Measurements from ENCODE around the gene CAMK2D.

DNA sequence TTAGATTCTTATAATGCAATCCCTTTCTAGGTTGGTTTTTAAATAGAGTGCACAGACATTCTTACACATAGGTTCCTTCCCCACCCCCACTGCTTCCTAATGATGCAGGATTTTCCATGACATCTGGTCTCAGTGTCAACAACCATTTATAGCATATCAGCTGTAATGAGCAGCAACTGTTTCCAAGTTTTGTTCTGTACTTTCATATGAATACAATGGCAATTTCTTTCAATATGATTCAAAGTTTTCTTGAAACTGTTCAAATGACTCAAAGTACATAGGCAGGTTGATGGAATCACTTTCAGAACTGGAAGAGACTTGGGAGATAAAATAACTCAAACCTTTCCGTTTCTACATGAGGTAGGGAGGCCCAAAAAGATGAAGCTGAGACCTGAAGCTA lies 220.7 kb downstream of the CAMK2D start:
- TF ChIP-seq POLR2A (IDR thresholded peaks at IDR 0.05) (no peak), EP300 (IDR thresholded peaks at IDR 0.05) (peak in 1 of 4 donors; percentile 47)
- TF ChIP-seq, protein P1, sequence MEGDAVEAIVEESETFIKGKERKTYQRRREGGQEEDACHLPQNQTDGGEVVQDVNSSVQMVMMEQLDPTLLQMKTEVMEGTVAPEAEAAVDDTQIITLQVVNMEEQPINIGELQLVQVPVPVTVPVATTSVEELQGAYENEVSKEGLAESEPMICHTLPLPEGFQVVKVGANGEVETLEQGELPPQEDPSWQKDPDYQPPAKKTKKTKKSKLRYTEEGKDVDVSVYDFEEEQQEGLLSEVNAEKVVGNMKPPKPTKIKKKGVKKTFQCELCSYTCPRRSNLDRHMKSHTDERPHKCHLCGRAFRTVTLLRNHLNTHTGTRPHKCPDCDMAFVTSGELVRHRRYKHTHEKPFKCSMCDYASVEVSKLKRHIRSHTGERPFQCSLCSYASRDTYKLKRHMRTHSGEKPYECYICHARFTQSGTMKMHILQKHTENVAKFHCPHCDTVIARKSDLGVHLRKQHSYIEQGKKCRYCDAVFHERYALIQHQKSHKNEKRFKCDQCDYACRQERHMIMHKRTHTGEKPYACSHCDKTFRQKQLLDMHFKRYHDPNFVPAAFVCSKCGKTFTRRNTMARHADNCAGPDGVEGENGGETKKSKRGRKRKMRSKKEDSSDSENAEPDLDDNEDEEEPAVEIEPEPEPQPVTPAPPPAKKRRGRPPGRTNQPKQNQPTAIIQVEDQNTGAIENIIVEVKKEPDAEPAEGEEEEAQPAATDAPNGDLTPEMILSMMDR (IDR thresholded peaks at IDR 0.05), result no peak

Data from sigmoid colon (tissue), 4 donors.